Heart left ventricle (tissue), 16 donors: ENCODE data around the gene FAM227A. TPM values are rescaled to one million over a fixed set of nuclear protein-coding genes. Genes with fewer than 3 reads are reported as not detected.
"Not testable (repeated sequence)": the region's sequence is repeated elsewhere in the genome, so short reads cannot be mapped to it uniquely, and the experiment has no call there.

Experiments used
- ATAC-seq, 4 donors: fragments of 200-7000 bp; cut with Tn5 transposase; one replicate each; pipeline ENCODE4 v1.9.1; 2020 to 2022; ENCODE audit warnings: moderate library complexity in 4 of 4, mild to moderate bottlenecking in 3 of 4, moderate number of reproducible peaks in 1 of 4
- DNase-seq, 5 donors: peaks; one replicate each; pipeline ENCODE4 v3.0.0-alpha.2; 2020
- H3K27ac ChIP-seq, 12 donors: fragments of 200-600 bp; sonication (generic) in 4 of 12; one replicate each; pipeline versions ENCODE4 v1.5.0 to v1.8.0; 2016 to 2022; ENCODE audit warnings: mild to moderate bottlenecking in 2 of 12
- H3K27me3 ChIP-seq, 9 donors: fragments of 200-600 bp; sonication (generic) in 2 of 9; one replicate each; pipeline versions ENCODE4 v1.5.1 to v1.8.0; 2016 to 2022; ENCODE audit warnings: mild to moderate bottlenecking in 3 of 9
- H3K36me3 ChIP-seq, 9 donors: fragments of 200-600 bp; sonication (generic) in 2 of 9; one replicate each; pipeline versions ENCODE4 v1.5.0 to v1.8.0; 2018 to 2022; ENCODE audit warnings: mild to moderate bottlenecking in 2 of 9
- H3K4me1 ChIP-seq, 12 donors: fragments of 200-600 bp; sonication (generic) in 4 of 12; one replicate each; pipeline versions ENCODE4 v1.5.0 to v1.8.0; 2016 to 2022; ENCODE audit warnings: mild to moderate bottlenecking in 3 of 12
- H3K4me3 ChIP-seq, 12 donors: fragments of 200-600 bp; sonication (generic) in 4 of 12; one replicate each; pipeline versions ENCODE4 v1.5.0 to v1.8.0; 2017 to 2022; ENCODE audit warnings: mild to moderate bottlenecking in 9 of 12, moderate library complexity in 4 of 12
- H3K9me3 ChIP-seq, 12 donors: fragments of 200-600 bp; sonication (generic) in 4 of 12; one replicate each; pipeline versions ENCODE4 v1.5.0 to v1.8.0; 2016 to 2022; ENCODE audit warnings: mild to moderate bottlenecking in 1 of 12
- CTCF ChIP-seq, 12 donors: fragments of 200-600 bp; sonication (generic) in 4 of 12; IDR thresholded peaks; one replicate each; pipeline versions ENCODE4 v1.5.0 to v1.8.0; 2018 to 2022; ENCODE audit warnings: antibody characterized with exemption in 12 of 12, mild to moderate bottlenecking in 5 of 12
- POLR2A ChIP-seq, 2 donors: fragments of 450-650 bp; IDR thresholded peaks; one replicate each; pipeline ENCODE4 v1.6.1; 2017; ENCODE audit warnings: antibody characterized with exemption in 2 of 2, mild to moderate bottlenecking in 2 of 2, moderate library complexity in 2 of 2
- WGBS, 4 donors: extraction: QIAGEN DNeasy Blood & Tissue Kit in 2 of 4; methylation state at CpG; one replicate each; pipeline versions ENCODE4 v1.1.5 to v1.1.7; 2013 to 2018; 5-methylcytosine and 5-hydroxymethylcytosine counted together
- intact Hi-C, 10 donors: fragments of 100-400 bp; cut with DNase I; formaldehyde crosslinking; loops; one replicate each; pipeline versions ENCODE4 v1.11.1 to v1.14.2; 2022
- polyA plus RNA-seq, 2 donors: library from polyadenylated mRNA; stranded (reverse); fragments of 200-250 nt; gene quantifications; one replicate each; pipeline ENCODE4 v1.2.3, GENCODE V29; 2013
- total RNA-seq, 9 donors: library from RNA; depleted of rRNA in 2 of 9; stranded (reverse); fragments of >200 nt in 2 of 9; fragmentation: NEBNext Ultra II Directional in 3 of 9; extraction: Animal tissue kit (Norgen Biotek cat#: 25700) in 3 of 9; gene quantifications; one replicate each; pipeline versions ENCODE4 v1.1.0 to v1.2.4, GENCODE V29; 2016 to 2023
- donor health status: ischemic (EF 13 %, LVEDD 7.1; RV severe dilation, severe dysfunction).
- donor health status: healthy with polysubstance abuse.
- donor health status: DM: no; HTN: yes; CAD: no.
- donor health status: DM: no; HTN: no; CAD: no.
- donor health status: ischemic (EF 25% LVEDD 6.9; RV normal size, moderate dysfunction).
- donor health status: ischemic (EF 25% LVEDD 5.7; RV mildly dilated, moderate dysfunction).
- donor health status: healthy.
- donor health status: DM: yes; HTN: yes; CAD: no.
- donor health status: ischemic (EF 35%, LVEDD 5.7; RV mildly dilated, moderate dysfunction).
- donor health status: nonischemic (EF 11% LVEDD 7.7; RV severe dilation, severe dysfunction).
- donor health status: DM: yes; HTN: yes; CAD: no.
- donor health status: PGD.
- donor health status: ischemic (EF 29% LVEDD 5.4; RV normal size, mild dysfunction).
- donor health status: nonischemic (EF 23%, LVEDD 6.1; RV moderate dilation, normal function).

FAM227A gene
- total and polyA plus RNA-seq, 11 donors = 0.16 to 1.0 (median 0.36) TPM

GRCh38 chr22:38618258-38618657, 37.9 kb downstream of the FAM227A start:
- WGBS, 4 donors = 94 to 100% (median 99%) methylated on average over 1 of the region's 1 CpG
- TF ChIP-seq POLR2A (IDR thresholded peaks at IDR 0.05) (no peak), CTCF (IDR thresholded peaks at IDR 0.05) (no peak)
- Histone ChIP-seq H3K27ac (no peak overlapping the region), H3K4me1 (peaks cover 0 to 20% (median 0%) of the 10 kb centered on the region in 12 donors), H3K36me3 (no peaks in the 10 kb centered on the region), H3K4me3 (no peak overlapping the region), H3K9me3 (peaks cover 0 to 15% (median 0%) of the 10 kb centered on the region in 12 donors), H3K27me3 (no peaks in the 10 kb centered on the region)
- no peak for DNase-seq
- ATAC-seq = no peak
- intact Hi-C loops = no loop called here

GRCh38 chr22:38615064-38615405, 41.2 kb downstream of the FAM227A start:
- intact Hi-C loops, H3K27me3 ChIP-seq, H3K4me3 ChIP-seq, H3K36me3 ChIP-seq, DNase-seq: not testable (repeated sequence)
- Histone ChIP-seq H3K27ac (peak overlapping the region; percentile 33 to 91 (median 81)), H3K4me1 (peaks cover 0 to 20% (median 0%) of the 10 kb centered on the region in 12 donors), H3K9me3 (peaks cover 0 to 15% (median 0%) of the 10 kb centered on the region in 12 donors)
- ATAC-seq = peak in 1 of 4 donors; percentile 3
- WGBS, 4 donors = 81 to 89% (median 85%) methylated on average over 9 of the region's 9 CpGs

GRCh38 chr22:38614332-38615063, 41.7 kb downstream of the FAM227A start:
- Histone ChIP-seq H3K27me3 (no peaks in the 10 kb centered on the region), H3K27ac (peak overlapping the region; percentile 33 to 91 (median 81)), H3K4me3 (no peak overlapping the region), H3K36me3 (no peaks in the 10 kb centered on the region), H3K4me1 (peaks cover 0 to 20% (median 0%) of the 10 kb centered on the region in 12 donors), H3K9me3 (peaks cover 0 to 15% (median 0%) of the 10 kb centered on the region in 12 donors)
- peak in 1 of 2 donors; percentile 8 for TF ChIP-seq POLR2A (IDR thresholded peaks at IDR 0.05)
- TF ChIP-seq CTCF (IDR thresholded peaks at IDR 0.05) = no peak
- WGBS, 4 donors = 44 to 50% (median 48%) methylated on average over 4 of the region's 4 CpGs
- ATAC-seq (peak; percentile 92 to 97 (median 96)), DNase-seq (peak in 2 of 5 donors; percentile 20 to 33)
- intact Hi-C loops = no loop called here

- TF ChIP-seq CTCF (IDR thresholded peaks at IDR 0.05) (no peak), POLR2A (IDR thresholded peaks at IDR 0.05) (no peak)
- DNase-seq (no peak), ATAC-seq (no peak)
- intact Hi-C loops = no loop called here
- peaks cover 0 to 11% (median 0%) of the 10 kb centered on the region in 12 donors for H3K9me3 ChIP-seq
- no peaks in the 10 kb centered on the region for H3K36me3 ChIP-seq
- no peak overlapping the region for H3K4me3 ChIP-seq
- H3K27ac ChIP-seq = peak overlapping the region; percentile 29 to 91 (median 81)
- H3K4me1 ChIP-seq = peaks cover 0 to 20% (median 0%) of the 10 kb centered on the region in 12 donors
- WGBS, 4 donors = 92 to 97% (median 94%) methylated on average over 4 of the region's 4 CpGs
- no peaks in the 10 kb centered on the region for H3K27me3 ChIP-seq
Observed at GRCh38 chr22:38613588-38613987, 42.6 kb downstream of the FAM227A start.
